Coronary artery (tissue), 2 donors: ENCODE measurements around the gene NDRG3.

Source experiments
- DNase-seq: peaks from one replicate; pipeline ENCODE4 v3.0.0-alpha.2; 2017; ENCODE audit warnings: low spot score
- H3K27ac ChIP-seq, 2 donors: fragments of 200-600 bp; sonication (generic); one replicate each; pipeline ENCODE4 v1.5.1; 2016 to 2019
- H3K4me3 ChIP-seq: fragments of 200-600 bp; sonication (generic); 2 replicates; pipeline ENCODE4 v1.5.1; 2016; ENCODE audit warnings: mild to moderate bottlenecking, moderate library complexity
- TF ChIP-seq, protein P1 (sequence below): fragments of 200-600 bp; sonication (generic); IDR thresholded peaks from one replicate; pipeline ENCODE4 v1.5.1; 2019; ENCODE audit warnings: antibody characterized with exemption

NDRG3 gene

DNA sequence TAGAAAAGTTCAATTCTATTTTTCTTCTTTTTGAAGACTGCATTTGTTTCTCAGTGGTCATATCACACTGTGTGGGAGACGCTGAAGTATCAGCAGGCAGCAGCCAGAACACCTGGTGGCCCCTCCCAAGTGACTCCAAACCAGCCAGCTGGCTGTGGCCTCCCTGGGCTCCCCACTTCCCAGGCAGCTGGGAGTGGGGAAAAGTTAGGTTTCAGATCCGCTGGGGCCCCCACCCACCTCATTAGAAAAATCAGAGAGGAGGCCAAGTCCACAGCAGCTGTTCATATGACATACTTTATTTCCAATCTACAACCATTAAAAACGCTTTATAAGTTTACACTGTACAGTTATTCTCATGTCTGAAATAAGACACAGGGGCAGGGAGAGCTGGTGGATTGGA, 31.3 kb upstream of the NDRG3 start:
- TF ChIP-seq, protein P1, sequence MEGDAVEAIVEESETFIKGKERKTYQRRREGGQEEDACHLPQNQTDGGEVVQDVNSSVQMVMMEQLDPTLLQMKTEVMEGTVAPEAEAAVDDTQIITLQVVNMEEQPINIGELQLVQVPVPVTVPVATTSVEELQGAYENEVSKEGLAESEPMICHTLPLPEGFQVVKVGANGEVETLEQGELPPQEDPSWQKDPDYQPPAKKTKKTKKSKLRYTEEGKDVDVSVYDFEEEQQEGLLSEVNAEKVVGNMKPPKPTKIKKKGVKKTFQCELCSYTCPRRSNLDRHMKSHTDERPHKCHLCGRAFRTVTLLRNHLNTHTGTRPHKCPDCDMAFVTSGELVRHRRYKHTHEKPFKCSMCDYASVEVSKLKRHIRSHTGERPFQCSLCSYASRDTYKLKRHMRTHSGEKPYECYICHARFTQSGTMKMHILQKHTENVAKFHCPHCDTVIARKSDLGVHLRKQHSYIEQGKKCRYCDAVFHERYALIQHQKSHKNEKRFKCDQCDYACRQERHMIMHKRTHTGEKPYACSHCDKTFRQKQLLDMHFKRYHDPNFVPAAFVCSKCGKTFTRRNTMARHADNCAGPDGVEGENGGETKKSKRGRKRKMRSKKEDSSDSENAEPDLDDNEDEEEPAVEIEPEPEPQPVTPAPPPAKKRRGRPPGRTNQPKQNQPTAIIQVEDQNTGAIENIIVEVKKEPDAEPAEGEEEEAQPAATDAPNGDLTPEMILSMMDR = no peak
- Histone ChIP-seq H3K4me3 (no peak overlapping the region), H3K27ac (peak overlapping the region in 1 of 2 donors; percentile 11)
- no peak for DNase-seq

GRCh38 chr20:36775826-36776225, 29.9 kb upstream of the NDRG3 start:
- no peak overlapping the region for H3K4me3 ChIP-seq
- no peak for DNase-seq
- no peak overlapping the region for H3K27ac ChIP-seq
- TF ChIP-seq, protein P1 = no peak

GRCh38 chr20:36775196-36775595, 29.3 kb upstream of the NDRG3 start:
- TF ChIP-seq, protein P1 = no peak
- no peak for DNase-seq
- Histone ChIP-seq H3K4me3 (no peak overlapping the region), H3K27ac (peak overlapping the region in 1 of 2 donors; percentile 99)

DNA sequence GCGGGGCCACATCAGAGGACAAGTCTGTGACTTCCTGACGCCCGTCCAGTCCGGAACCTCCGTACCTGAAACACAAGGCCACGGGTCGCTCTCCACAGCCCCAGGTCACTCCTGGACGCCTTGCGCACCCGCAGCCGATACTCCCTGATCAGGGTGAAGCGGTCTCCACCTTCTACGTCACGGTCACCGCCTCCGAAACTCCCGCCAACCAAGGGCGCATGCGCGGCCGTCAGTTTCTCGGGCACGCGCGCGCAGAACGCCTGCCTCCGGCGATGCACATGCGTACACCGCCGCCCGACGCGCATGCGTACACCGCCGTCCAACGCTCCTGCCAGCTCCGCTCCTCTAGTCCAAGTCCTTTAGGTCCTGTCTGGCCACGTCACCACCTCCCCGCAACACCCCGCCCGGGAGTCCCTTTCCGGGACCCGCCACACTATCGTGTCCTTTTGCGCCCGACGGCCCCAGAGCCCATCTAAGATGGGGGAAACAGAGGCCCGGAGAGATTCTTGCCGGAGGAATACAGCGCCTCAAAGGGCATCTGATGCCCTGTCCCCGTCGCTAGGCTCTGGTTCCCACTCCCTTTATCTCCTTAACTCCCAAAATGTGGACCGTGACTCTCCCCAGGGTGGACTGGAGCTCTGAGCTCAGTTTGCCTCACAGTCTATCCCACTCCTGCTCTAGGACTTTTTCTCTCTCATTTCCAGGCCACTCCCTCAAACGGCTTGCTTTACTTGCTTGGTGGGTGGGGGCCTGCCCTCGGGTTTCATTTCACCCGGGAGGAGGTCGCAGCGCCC, 27.9 kb upstream of the NDRG3 start, which contains the start of gene DSN1:
TSS of gene DSN1 (minus strand) at position 167 of the 794 bp plus-strand sequence. CDS start 2,305 bp downstream, outside the sequence.
- Histone ChIP-seq H3K27ac (peak within 1 kb of the TSS; percentile 95 to 99), H3K4me3 (peak within 1 kb of the TSS; percentile 93)
- TF ChIP-seq, protein P1 = no peak
- peak; percentile 99 for DNase-seq

GRCh38 chr20:36773107-36773596, 27.3 kb upstream of the NDRG3 start:
- H3K4me3 ChIP-seq = peak overlapping the region; percentile 93
- DNase-seq = no peak
- H3K27ac ChIP-seq = peak overlapping the region; percentile 95 to 99
- TF ChIP-seq, protein P1 = no peak

- Histone ChIP-seq H3K27ac (no peak overlapping the region), H3K4me3 (no peak overlapping the region)
- DNase-seq = no peak
- TF ChIP-seq, protein P1 = no peak
These were observed 24.8 kb upstream of the NDRG3 start for GRCh38 chr20:36770680-36771079.
